Cerebellar cortex (tissue), 1 donor: ENCODE measurements around the gene CCZ1.
"Not testable (repeated sequence)": the region's sequence is repeated elsewhere in the genome, so short reads cannot be mapped to it uniquely, and the experiment has no call there.

Experiments used
- DNase-seq: peaks from one replicate; pipeline ENCODE4 v3.0.0-alpha.2; 2015; ENCODE audit warnings: low spot score

Gene CCZ1

GRCh38 chr7:5908835-5909234, 10.3 kb downstream of the CCZ1 start:
- not testable (repeated sequence) for DNase-seq

- DNase-seq, result not testable (repeated sequence)
Measured at GRCh38 chr7:5916529-5916928, 18.0 kb downstream of the CCZ1 start.

GRCh38 chr7:5924180-5924579, 25.6 kb downstream of the CCZ1 start:
- DNase-seq, result not testable (repeated sequence)

GRCh38 chr7:5924630-5925029, 26.1 kb downstream of the CCZ1 start:
- not testable (repeated sequence) for DNase-seq

GRCh38 chr7:5926263-5926870, 27.8 kb downstream of the CCZ1 start:
- DNase-seq, result not testable (repeated sequence)

- DNase-seq, result not testable (repeated sequence)
Measured at GRCh38 chr7:5930290-5930689, 31.8 kb downstream of the CCZ1 start.

- DNase-seq, result not testable (repeated sequence)
Measured at GRCh38 chr7:5931250-5931649, 32.7 kb downstream of the CCZ1 start.

- not testable (repeated sequence) for DNase-seq
Measured at GRCh38 chr7:5931905-5932644, 33.5 kb downstream of the CCZ1 start.

- not testable (repeated sequence) for DNase-seq
Measured at GRCh38 chr7:5934945-5935450, 36.5 kb downstream of the CCZ1 start.

GRCh38 chr7:5963205-5963604, 64.7 kb downstream of the CCZ1 start:
- DNase-seq, result not testable (repeated sequence)

- not testable (repeated sequence) for DNase-seq
Measured at GRCh38 chr7:5963810-5964209, 65.3 kb downstream of the CCZ1 start.

GRCh38 chr7:5970347-5970911, 71.9 kb downstream of the CCZ1 start, which contains the start of gene RSPH10B:
Gene RSPH10B (minus strand): TSS chr7:5970689. CDS start chr7:5967116, 3,573 bp downstream.
- not testable (repeated sequence) for DNase-seq

GRCh38 chr7:5973580-5973979, 75.0 kb downstream of the CCZ1 start:
- DNase-seq, result not testable (repeated sequence)
